Globus pallidus (tissue), 1 donor: ENCODE measurements around the gene DDO.

Experiments
- DNase-seq: peaks from one replicate; pipeline ENCODE4 v3.0.0-alpha.2; 2015; ENCODE audit warnings: low spot score

The DDO gene

DNA sequence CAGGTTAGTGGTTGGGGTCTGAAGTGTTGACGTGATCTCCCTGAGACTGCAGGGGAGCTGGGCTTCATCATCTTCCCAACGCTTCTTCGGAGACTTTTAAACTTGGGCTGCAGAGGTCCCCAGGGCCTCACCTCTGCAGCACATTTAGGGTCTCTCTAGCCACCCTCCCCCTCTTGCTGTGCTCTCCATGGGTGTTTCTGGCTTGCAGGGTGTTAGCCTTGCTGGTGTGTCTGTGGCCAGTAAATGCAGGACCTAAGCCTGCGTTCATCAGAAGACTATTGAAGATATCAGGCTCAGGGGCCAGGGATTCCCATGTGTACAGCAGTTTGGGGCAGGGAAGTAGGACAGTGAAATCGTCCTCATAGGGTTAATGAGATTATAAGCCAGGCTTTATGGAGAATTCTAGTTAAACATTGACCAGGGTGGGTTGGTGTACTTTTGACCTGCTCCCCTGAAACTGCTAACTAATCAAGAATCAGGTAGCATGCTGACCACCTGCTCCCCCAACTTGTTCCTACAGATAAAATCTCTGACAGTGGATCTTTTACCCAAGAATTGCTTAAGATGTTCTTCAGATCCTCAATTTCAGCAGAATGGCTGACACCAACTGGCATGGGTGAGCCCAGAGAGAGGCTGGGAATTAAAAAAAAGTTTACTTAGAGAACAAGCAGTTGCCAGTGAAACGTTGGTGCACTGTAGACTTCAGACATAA, 3.8 kb upstream of the DDO start:
- DNase-seq: no peak

DNA sequence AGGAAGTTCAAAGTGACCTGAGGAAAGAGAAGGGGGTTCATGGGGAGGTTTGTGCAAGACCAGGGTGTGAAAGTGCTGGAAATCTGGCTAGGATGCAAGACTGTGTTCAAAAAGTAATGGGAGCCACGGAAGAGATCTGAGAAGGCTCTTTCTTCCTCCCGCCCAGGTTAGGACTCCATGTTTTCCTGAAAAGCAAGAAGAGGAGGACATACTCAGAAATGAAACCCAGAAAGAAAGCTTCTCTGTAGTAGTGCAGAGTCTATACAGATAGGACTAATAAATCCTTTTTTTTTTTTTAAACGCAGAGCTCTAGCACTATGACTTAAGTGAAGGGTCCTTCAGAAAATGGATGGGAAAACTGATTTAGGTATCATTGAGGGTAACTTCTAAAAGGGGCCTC, 3.2 kb upstream of the DDO start:
- no peak for DNase-seq

- no peak for DNase-seq
Observed at GRCh38 chr6:110414669-110415068, 706 bp downstream of the DDO start.

DNA sequence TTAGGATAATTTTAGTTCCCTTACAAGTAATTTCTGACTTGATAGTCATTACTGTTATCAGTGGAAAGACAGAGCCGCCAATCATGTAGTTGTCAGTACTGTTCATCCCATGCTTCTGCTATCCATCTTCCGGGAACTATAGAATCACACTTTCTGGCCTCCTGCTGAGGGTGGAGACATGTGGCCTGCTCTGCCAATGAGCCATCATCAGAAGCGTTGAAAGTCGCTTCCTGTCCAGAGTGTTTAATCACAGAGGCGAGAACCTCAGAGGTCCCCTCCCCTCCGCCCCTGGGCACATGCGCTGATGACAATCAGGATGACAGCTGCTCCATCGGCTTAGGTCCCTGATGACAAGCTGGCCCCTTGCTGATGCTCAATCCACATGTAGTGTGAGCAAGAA, 3.0 kb downstream of the DDO start:
- DNase-seq: no peak

GRCh38 chr6:110410511-110410910, 4.9 kb downstream of the DDO start:
- DNase-seq: no peak

DNA sequence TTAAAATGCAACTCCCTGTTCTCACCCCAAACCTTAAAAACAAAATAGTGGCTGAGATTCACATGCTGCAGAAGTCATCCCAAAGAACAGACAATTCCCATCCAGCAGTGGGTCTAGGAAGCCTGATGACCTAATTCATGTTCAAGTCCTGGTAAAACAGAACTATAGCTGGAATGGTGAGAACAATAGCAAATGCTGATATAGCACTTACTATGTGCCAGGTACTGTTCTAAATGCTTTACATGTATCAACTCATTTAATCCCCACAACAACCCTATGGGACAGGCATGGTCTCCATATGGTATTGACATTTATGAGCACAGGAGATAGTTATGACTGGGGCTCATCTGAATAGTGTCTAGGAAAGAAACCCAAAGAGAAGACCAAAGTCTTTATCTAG, 5.6 kb downstream of the DDO start:
- DNase-seq: no peak

DNA sequence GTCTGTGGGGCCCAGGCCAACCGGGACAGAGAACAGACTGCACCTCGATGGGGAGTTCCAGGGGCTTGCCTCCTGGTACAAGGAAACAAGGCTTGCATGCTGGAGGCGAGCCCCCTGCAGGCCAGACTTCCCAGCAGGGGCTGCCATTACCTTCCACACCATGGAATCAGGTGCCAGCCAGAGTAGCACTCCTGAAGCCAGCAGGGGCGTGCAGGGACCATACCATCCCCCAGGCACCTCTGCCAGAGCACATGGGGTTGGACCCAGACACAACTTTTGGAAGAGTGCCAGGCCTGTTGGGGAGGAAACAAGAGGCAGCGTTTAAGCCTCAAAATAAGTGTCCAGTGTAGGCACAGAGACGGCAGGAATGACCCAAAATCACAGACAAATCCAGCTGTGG, 6.5 kb downstream of the DDO start:
- DNase-seq: no peak

- no peak for DNase-seq
Observed at GRCh38 chr6:110404607-110405006, 10.8 kb downstream of the DDO start.

GRCh38 chr6:110401585-110402176, 13.7 kb downstream of the DDO start:
- DNase-seq: no peak

DNA sequence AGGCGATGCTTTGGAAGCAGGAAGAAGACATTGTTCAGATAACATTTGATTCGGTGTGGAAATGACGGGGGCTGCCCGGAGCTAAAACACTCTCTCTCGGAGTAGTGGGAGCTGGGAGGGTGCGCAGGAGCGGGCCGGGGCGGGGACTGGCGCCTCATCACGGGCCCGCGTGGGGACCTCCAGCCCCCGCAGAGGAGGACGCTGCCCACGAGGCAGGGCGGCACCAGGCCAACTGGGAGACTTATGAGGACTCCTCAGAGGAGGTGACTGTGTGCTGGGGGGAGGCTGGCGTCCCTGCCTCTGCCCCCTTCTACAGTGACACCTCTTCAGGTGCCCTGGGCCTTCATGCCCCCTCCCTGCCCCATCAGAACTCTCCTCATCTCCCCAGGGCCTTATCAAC, 15.2 kb downstream of the DDO start:
- no peak for DNase-seq

DNA sequence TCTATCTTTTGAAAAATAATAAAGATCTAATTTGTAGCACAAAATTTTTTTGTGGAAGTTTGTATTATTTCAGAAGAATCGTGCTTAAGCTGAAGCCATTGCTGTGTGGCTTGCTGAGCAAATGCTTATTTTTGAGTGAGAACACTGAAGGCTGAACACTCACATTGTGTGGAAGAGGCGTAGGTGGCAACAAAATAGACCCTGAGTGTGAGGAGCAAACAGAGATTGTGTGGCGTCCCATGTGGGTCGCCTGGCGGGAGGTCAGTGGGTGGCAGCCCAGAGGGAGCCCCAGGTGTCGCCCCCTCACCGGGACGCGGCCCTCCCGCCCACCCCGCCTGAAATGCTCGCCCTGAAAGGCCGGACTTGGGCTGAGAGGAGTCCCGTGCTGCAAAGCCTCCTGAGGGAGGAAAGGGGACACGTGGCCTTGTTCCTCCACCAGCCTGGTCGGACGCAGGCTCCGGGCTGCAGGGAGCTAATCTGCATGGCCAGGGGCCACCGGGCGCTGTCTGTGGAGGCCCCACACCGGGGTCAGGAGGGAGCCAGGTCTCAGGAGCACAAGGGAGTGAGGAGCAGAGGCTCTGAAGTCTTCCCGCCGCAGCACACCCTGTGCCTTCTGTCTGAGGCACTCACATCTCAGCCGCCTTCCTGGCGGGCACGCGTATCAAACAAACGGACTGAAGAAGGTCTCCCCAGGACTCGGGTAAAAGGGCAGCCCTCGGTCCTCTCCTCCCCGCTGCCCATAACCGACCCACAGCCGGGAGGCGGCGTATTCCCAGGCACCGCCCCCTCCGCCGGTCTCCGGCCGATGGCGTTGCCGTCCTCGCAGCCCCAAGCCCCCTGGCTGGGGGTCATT, 15.9 kb downstream of the DDO start:
- no peak for DNase-seq

DNA sequence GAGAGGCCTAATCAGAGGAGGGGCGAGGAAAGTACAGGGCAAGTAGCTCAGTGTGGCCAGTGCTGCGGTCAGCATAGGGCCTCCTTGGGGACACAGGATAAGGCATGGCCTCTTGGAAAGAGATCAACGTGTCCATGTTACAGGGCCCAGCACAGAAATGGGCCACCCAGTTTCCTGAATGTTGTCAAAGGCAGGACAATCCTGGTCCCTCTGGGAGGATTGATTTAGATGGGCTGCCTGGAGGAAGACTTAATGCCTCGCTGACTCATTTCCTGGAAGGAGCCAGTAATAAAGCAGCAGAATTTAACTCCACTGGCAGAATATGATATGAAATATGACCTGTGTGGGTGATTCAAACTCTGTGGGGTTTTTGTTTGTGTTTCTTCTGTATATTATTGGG, 16.6 kb downstream of the DDO start:
- no peak for DNase-seq

- peak; percentile 37 for DNase-seq
Observed at GRCh38 chr6:110395221-110395620, 20.2 kb downstream of the DDO start.

DNA sequence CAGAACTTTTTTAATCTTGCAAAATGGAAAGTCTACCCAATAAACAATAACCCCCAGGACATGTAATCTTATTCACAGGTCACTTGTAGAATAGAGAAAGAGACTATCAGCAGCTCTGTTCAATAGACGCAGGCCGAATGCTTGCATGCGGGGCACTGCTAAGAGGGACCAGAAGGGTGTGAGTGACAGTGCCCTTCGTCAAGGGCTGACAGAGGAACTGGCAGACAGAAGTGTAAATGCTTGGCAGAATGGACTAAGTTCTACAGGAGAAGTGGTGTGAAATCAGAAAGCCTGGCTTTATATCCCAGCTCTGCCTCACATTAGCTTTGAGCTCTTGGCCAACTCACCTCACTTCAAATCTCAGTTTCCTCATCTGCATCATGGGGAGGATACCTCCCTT, 21.0 kb downstream of the DDO start:
- no peak for DNase-seq

DNA sequence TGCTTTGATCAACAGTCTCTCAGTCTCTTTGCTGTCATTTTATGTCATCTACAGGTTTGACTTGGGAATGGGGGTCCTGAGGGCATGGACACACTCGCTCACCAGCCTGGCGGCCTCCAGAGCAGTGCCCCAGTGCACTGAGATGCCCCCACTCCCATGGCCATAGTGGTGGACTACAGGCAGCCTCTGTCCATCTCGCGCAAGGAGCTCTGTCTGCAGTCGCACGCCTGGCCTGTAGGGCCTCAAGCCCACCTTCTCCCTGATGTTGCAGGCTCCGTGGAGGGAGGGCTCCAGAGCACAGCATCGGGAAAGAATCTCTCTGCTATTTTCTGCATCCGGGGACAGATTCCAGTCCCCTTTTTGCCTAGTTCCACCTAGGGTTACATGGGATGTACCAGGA, 22.6 kb downstream of the DDO start:
- no peak for DNase-seq

GRCh38 chr6:110390404-110390803, 25.0 kb downstream of the DDO start:
- DNase-seq: no peak

DNA sequence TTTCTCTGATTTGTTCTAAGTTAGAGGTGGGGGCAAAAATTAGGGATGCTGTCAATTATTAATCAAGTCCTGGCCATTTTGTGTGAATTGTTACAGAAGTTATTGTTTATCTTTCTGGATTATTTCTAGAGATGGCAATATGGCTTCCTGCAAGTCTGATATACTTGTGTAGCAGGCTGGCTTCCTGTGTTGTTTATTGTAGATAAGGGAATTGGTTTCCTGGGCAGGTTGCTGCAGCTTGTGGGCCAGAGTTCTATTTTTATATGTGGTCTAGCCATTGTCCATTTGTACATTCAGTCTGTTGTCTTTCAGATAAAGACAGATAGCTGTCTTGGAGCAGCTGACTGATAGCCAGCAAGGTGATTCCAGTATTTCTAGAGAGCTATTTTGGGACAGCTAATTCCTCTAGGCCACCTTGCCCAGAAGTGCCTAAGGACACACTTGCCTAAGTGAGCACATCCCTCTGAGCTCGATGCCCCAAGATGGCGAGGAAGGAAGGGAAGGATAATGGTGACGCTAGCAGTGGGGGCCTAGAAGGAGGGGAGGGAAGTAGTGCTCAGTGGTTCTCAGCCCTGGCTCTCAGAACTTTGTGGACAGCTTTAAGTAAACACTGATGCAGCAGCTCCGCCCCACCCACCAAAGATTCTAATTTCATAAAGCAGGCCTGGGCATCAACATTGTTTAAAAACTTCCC, 25.5 kb downstream of the DDO start:
- no peak for DNase-seq

GRCh38 chr6:110387986-110388385, 27.4 kb downstream of the DDO start:
- no peak for DNase-seq

DNA sequence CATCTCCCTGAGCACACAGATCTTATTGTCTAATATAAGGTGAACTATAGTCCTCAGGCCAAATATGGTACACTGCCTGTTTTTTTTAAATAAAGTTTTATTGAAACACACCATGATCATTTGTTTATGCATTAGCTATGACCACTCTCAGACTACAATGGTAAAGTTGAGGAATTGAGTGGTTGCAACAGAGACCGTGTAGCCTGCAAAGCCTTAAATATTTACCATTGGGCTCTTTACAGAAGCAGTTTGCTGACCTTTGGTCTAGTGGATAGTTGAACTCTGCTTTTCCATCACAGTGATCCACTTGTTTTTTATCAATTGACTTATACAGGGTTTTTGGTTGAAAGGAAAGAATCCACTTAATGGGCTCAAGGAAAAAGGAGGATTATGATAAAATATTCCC, 29.9 kb downstream of the DDO start:
- DNase-seq: no peak

GRCh38 chr6:110378552-110378951, 36.8 kb downstream of the DDO start:
- DNase-seq: no peak

- DNase-seq: no peak
Observed at GRCh38 chr6:110369066-110369465, 46.3 kb downstream of the DDO start.

- no peak for DNase-seq
Observed at GRCh38 chr6:110368284-110368683, 47.1 kb downstream of the DDO start.

DNA sequence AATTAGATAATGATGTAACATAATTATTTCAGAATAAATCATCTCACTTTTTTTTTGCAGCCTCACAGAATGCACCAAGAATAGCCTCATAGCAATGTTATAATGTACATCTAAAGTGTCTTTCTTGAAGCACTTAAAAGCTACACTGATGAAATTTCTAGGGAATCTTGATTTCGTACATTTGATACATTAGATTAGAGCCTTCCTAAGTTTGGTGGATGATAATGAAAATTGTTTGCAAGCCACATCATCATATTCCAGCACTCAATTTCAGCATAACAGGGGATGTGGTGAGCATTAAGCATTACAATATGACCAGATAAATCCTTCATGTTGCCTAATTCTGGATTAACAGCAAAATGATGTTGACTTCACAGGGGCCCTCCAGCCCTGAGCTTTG, 47.5 kb downstream of the DDO start:
- DNase-seq: no peak
